HT-29 (cell line): ENCODE results near the gene CREB3L1. TPM values are rescaled to one million over a fixed set of nuclear protein-coding genes. Genes with fewer than 3 reads are reported as not detected.

Source experiments
- DNase-seq: peaks from one replicate; pipeline ENCODE4 v3.0.0-alpha.2; 2015; ENCODE audit warnings: low spot score
- total RNA-seq: library from RNA; depleted of rRNA; stranded (reverse); fragments of >200 nt; shearing (Covaris generic); gene quantifications from 2 replicates; pipeline ENCODE4 v1.2.3, GENCODE V29; 2014; rRNA removed

The CREB3L1 gene
- 50.1 and 64.2 TPM in 2 replicates for total RNA-seq

GRCh38 chr11:46277622-46278386, at the start of gene CREB3L1:
CREB3L1 (plus strand) TSS chr11:46277662; CDS start chr11:46278112, 450 bp downstream.
- DNase-seq: no peak

DNA sequence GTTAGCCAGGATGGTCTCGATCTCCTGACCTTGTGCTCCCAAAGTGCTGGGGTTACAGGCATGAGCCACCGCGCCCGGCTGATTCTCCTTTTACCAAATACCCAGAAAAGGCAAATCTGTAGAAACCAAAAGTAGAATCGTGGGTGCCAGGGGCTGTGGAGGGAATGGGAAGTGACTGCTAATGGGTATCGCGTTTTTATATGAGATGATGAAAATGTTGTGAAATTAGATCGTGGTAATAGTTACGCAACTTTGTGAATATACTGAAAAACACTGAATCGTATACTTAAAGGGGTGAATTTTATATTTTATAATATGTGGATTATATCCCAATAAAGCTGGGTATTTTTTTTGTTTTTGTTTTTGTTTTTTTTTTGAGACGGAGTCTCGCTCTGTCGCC, 48.2 kb upstream of the CREB3L1 start:
- no peak for DNase-seq

DNA sequence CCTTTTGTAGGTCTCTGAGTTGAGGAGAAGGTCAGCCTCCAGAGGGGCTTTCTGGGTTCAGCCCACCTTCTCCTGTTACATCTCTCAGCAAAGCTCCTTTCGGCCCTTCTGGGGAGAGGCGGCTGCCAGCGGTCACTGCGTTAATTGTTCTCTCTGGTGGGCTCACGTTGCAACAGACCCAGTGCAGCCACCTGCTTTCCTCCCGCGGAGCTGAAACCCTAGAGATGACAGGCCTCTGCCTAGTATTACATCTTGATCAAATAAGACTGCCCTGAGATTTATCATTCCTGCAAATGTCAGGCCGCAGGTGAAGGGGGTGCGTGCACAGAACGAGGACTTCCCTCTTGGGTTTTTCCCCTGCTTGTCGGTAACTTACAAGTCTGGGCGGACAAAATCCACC, 43.2 kb upstream of the CREB3L1 start:
- no peak for DNase-seq

- no peak for DNase-seq
Measured at GRCh38 chr11:46235777-46236688, 41.4 kb upstream of the CREB3L1 start.

GRCh38 chr11:46236918-46237247, 40.6 kb upstream of the CREB3L1 start:
- DNase-seq: no peak

DNA sequence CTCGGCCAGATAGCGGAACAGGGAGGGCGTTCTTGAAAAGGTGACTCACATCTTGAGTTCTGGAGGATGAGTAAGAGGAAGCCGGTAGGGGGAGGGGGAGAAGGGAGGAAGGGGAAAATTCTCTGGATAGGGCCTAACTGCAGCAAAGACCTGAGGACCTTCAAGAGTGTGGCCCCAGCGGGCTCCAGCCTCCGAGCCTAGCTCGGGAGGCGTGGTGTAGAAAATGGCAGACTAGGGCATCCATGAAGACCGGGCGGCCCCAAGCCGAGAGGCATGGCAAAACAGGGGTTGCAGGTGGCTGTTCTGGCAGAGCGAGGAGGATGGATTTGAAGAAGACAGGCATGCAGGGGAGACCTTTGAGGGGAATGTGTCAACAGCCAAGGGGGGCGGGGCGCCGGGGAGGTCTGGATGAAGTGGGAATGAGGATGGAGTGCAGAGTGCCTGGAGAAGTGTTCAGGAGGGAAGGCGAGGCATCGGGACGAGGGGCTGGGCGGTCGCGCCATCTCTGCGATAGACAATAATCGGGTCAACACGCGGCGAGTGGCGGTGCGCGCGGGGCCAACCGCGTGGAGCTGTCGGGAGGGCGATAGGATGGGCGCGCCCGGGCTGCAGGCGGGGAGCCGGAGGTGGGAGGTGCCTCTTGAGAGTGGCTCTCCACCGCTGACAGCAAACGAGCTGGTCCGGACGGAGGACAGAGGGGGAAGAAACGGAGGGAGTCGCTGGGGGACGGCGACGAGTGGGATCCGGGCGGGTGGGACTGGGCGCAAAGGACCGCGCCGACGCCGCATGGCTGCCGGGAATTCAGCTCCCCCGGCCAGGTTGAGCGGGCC, 40.0 kb upstream of the CREB3L1 start:
- DNase-seq: peak; percentile 33

DNA sequence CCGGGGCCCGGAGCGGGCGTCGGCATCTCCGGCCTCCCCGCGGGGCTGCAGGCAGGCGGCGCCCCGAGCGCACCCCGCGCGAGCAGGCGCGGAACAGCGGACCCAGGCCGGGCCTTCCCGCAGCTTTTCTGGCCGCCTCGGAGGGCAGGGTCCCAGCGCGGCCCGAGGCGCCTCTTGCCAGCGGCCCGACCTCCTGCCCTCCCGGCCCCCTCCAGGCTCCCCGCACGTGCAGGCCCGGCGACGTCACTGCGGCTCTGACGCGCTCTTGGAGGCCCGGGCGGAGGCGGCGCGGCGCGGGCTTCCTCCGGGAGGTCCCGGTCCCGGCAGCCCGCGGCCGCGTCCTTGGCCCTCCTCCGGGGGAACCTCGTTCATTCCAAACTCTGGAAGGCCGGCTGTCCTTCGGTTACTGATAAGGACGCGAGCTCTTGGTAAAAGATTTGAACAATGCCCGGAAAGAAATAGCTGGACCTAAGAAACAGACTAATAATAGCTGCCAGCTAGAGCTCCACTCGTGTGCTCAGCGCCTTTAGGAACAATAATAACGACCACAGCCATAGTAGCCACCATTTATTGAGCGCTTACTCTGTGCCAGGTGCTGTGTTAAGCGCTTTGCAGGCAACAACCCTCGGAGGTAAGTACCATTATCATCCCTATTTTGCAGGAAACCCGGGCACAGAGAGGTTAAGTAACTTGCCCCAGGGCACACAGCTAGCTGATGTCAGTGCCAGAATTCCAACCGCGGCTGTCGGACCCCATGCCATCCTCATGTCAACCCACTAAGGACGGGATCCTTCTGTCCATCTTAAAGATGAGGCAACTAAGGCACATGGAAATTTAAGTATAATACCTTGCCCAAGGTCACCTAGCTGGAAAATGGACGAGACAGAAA, 39.1 kb upstream of the CREB3L1 start:
- peak; percentile 28 for DNase-seq

DNA sequence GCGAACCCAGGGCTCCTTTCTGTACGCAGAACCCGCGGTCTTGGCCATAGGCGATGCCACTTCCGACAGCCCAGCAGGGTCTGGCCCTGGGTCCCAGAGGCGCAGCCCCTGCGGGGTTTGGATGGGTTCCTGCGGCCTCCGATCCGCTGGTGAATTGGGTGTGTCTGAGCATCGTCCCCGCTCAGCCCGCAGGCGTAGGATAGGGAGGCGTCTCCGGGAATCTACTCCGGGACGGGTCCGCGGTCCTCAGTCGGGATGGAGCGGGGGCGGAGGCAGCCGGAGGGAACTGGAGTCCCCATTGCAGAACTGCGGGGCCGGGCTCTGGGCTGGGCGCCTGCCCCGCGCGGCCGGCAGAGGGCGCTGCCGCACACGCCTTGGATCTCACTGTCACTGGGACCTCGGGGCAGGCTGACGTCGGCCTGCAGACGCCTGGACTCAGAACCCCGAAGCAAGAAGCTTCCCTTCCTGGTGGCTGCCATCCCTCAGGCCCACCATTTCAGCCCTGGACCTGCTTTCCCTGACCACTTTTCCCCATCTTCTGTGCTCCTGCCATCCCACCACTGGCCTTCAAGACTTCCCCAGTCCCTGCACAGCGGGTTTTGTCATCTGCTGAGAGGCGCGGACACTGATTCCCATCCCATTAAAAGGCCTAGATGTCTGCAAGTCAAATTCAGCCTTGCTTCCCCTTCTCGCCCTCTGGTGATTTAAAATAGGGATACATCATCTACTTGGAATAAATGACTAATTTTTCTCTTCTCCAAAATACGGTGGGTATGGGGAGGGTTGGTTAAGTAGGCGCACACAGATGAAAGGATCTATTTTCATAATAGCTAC, 38.3 kb upstream of the CREB3L1 start:
- DNase-seq: peak; percentile 92

DNA sequence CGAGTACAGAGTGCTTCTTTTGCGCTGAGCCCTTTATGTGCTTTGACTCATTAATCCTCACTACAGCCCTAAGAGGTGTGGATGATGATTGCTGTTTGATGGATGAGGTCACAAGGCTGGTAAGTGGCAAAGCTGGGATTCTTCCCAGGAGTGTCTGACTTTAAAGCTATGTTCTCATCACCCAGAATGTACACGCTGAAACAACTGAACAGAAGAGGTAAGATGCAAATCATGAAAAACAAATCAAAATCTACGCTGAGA, 37.7 kb upstream of the CREB3L1 start:
- no peak for DNase-seq

DNA sequence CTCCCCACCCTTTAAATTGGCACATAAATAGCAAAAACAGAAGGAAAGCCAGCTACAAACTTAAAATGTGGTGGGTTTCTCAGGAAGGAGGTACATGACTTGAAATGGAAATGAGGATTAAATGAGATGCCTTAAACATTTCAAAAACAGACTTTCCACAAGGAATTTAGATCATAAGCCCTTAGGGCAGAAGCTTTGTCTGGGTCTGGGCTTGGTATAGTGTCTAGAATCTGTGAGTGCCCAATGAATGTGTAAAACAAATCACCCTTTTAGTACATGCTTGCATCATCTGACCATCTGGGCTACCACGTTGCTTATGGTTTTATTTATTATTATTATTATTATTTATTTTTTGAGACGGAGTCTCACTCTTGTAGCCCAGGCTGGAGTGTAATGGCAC, 37.1 kb upstream of the CREB3L1 start:
- no peak for DNase-seq

DNA sequence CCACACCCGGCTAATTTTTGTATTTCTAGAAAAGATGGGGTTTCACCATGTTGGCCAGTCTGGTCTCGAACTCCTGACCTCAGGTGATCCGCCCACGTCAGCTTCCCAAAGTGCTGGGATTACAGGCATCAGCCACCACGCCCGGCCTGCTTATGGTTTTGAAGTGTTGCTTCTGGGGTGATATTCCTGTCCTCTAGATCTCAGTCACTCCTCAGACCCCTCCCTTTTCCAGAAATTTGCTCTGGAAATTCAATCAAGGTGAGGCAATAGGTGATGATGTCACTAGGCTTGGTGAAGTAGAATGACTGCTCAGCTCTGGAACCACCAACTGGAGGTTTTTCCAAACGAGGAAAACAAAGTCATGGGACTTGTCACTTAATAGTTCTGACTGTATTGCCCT, 36.6 kb upstream of the CREB3L1 start:
- DNase-seq: no peak

DNA sequence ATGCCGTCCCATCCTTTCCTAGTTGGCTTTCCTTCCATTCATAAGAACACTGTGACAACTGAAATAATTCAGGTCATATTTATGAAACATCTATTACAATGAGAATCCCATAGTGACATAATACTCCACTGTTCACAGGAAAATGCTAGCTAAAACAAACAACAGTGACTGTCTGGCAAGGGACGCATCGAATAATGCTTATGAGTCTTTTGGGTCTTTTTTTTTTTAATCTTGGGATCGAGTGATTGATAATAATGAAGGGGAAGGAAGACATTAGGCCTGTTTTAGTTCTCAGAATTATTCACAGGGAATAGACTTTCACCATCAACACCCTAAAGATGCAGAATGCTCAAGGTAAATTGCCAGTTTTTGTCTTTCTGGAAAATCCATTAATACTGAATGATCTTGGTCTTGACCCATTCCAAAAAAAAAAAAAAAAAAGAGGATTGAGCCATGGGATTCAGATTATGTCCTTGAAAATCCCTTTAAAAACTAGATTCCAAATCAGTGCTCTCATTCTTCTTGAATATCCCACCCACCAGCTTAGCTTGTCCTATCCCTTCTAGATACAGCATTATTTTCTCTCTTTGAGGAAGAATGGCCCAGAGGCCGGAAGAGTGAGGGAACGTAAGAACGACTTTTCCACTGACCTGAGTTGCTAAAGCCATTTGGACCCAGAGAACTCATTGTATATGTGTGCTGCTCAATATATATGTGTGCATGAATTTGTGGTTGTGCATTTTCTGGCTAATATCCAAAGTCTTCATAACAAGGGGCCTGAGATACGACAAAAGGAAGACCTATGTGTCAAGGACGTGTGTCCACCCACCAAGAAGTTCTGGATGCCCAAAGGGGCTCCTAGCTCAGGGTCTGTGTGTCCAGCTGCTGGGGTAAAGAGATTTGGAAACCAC, 35.2 kb upstream of the CREB3L1 start:
- no peak for DNase-seq

DNA sequence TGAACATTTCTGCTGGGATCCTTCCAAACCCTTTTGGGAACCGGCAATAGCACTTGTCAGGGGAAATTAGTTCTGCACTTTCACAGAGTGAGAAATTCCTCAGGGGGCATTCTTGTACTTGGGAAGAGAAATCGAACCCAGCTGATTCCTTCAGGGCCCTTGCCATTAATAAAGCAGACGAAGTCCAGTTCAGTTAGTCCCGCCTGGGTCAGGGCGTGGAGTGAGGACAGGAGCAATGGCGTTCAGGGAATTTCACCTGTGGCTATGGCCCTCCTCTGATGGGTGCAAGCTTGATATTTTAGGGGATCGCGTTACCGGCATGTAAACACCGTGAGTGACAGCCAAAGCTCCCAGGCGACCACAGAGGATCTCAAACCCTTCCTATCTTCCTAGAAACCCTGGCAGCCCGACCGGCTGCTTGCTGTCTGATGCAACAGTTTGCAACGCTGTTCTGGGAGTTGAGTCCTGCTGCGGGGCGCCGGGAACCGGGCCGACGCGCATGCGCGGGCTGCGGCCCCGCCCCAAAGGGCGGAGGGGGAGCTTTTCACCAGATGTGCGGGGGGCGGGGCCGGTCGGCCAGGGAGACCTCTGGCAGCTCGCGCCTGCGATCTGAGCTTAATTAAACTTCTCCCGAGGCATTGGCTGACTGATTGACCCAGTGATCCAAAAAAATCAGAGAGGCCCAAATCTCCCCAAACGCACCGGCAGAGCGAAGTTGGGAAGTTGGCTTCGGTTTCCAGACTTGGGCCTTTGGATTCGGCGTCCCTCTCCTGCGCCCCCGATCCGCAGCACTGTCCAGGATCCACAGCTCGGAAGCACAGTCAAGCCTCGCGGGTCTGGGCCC, 34.3 kb upstream of the CREB3L1 start:
- DNase-seq: peak; percentile 96

DNA sequence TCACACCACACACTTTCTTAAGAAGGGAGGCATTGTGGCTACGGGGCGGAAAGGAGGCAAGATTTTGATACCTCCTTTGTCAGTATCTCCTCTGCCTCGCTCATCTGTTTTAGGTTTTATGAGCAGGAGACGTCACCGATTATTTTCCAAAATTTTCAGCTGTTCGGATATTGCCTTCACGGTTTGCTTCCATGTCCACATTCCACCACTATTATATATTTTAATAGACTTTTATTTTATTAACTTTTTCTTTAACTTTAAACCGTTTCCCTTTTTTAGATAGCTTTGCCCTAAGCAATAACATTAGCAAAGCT, 33.7 kb upstream of the CREB3L1 start:
- no peak for DNase-seq

DNA sequence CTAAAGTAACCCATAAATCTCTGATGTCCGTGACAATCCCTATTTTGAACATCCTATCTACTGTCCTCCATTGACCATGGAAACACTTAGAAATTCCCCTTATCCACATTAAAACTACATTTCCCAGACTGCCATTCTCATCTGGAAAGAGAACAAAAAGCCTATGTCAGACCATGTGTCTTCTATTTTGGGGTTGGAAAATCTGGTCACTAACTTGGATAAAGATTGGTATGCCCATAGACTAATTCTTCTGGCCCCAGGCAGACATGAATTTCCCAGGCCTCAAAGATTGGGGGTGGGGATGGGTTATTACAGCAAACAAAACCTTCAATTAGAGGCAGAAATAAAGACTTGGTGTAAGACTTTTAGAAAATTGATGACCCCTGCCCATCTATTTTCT, 30.9 kb upstream of the CREB3L1 start:
- no peak for DNase-seq

DNA sequence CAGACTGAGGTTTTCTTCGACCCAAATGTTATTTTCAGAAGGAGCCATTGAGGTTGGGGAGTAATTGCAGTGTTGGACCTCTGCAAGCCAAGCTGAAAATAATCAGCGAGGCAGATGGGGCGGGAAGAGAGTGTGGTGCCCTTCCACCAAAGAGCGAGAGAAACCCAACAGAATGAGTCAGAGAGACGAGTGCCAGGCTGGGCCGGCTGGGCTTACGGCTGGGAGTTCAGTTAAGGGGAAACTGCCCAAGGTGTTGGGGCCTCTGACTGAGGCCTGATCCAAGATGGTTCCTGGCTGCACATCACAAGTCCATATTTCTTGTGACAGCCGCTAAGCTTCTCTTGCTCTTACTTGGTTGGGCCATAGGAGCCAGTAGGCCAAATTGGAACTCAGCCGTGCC, 30.4 kb upstream of the CREB3L1 start:
- no peak for DNase-seq

DNA sequence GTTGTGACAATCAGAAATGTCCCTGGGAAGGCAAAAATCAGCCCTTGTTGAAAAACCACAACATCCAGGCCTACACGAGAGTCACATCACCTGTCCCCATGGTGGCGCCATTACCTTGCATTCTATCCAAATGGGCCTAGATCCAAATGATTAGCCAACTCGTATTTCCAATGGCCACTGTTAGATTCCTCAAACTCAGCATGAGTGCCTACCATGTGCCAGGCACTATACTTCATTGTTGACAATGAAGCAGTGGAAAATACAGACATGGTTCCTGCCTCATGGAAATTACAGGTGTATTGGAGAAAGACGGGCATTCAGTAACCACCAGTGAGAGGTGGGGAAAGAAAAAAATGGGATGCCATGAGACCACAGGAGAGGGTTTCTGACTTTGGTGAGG, 29.8 kb upstream of the CREB3L1 start:
- DNase-seq: peak; percentile 93

DNA sequence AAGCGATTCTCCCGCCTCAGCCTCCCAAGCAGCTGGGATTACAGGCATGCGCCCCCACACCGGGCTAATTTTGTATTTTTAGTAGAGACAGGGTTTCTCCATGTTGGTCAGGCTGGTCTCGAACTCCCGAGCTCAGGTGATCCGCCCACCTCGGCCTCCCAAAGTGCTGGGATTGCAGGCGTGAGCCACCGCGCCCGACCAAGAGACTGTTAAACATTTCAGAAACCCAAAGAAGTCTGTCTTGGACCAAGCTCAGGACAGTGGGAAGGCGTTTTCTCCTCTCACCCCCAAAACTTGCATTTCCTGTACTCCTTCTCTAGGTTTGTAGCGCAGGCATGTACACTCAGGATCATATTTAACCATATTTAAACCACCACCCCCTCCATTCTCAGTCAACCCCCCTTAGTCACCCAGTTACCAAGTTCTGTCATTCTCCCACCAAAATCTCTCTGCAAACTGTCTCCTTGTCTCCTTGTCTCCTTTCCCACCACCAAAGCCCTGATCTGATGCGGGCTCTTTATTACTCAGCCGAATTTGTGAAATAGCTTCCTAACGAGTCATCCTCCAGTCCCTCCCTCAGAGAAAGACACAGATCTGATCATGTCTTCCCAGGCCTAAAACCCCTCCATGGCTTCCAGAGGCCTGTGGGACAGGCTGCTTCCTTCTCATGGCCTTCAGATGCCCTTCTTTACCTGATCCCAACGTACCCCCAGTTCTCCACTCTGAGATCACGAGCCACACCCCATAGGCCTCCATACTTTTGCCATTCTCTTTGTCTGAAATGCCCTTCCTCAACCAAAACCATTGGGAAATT, 29.0 kb upstream of the CREB3L1 start:
- DNase-seq: peak; percentile 41
